KMS-11 (cell line): ENCODE data around the gene HIF1AN.

Experiments used
- H2AFZ ChIP-seq: fragments of 200-600 bp; sonication (generic); 2 replicates; pipeline ENCODE4 v1.6.1; 2016; ENCODE audit warnings: antibody characterized with exemption, mixed run types, low read depth
- H3K27ac ChIP-seq: fragments of 200-600 bp; sonication (generic); 2 replicates; pipeline ENCODE4 v1.6.1; 2016; ENCODE audit warnings: mild to moderate bottlenecking, mixed run types
- H3K27me3 ChIP-seq: fragments of 200-600 bp; sonication (generic); 2 replicates; pipeline ENCODE4 v1.6.1; 2017; ENCODE audit warnings: mild to moderate bottlenecking, low read depth, mixed run types, moderate library complexity; ENCODE audit not compliant: insufficient read depth
- H3K36me3 ChIP-seq: fragments of 200-600 bp; sonication (generic); 2 replicates; pipeline ENCODE4 v1.6.1; 2017; ENCODE audit warnings: mild to moderate bottlenecking, mixed run types; ENCODE audit not compliant: insufficient read depth
- H3K4me1 ChIP-seq: fragments of 200-600 bp; sonication (generic); 2 replicates; pipeline ENCODE4 v1.6.1; 2016; ENCODE audit warnings: mild to moderate bottlenecking, low read depth, mixed run types; ENCODE audit not compliant: poor library complexity, severe bottlenecking
- H3K4me2 ChIP-seq: fragments of 200-600 bp; sonication (generic); 2 replicates; pipeline ENCODE4 v1.7.0; 2016; ENCODE audit warnings: mild to moderate bottlenecking, mixed run types
- H3K4me3 ChIP-seq: fragments of 200-600 bp; sonication (generic); IDR thresholded peaks from 2 replicates; pipeline ENCODE4 v1.6.1; 2017; ENCODE audit warnings: low read depth, low read length, mixed read lengths; ENCODE audit not compliant: insufficient read depth
- H3K79me2 ChIP-seq: fragments of 200-600 bp; sonication (generic); 2 replicates; pipeline ENCODE4 v1.6.1; 2016; ENCODE audit warnings: low read depth, mixed run types; ENCODE audit not compliant: insufficient read depth
- H3K9ac ChIP-seq: fragments of 200-600 bp; sonication (generic); 2 replicates; pipeline ENCODE4 v1.6.1; 2016; ENCODE audit warnings: mild to moderate bottlenecking, mixed run types
- H4K20me1 ChIP-seq: fragments of 200-600 bp; sonication (generic); 2 replicates; pipeline ENCODE4 v1.6.1; 2016; ENCODE audit warnings: mild to moderate bottlenecking, mixed run types; ENCODE audit not compliant: insufficient read depth
- CTCF ChIP-seq: fragments of 200-600 bp; sonication (generic); conservative IDR thresholded peaks from 2 replicates; pipeline ENCODE4 v1.6.1; 2017; ENCODE audit warnings: low read depth, mild to moderate bottlenecking, antibody characterized with exemption, low read length, moderate library complexity, mixed read lengths

The HIF1AN gene

GRCh38 chr10:100535715-100536353 lies at the start of gene HIF1AN:
Gene HIF1AN (plus strand): TSS chr10:100535943. CDS start chr10:100535959, 16 bp downstream.
- Histone ChIP-seq H3K36me3 (peaks cover 5% of the 10 kb centered on the region; the same call in 1 of the 2 replicates), H3K9ac (peak within 1 kb of the TSS; percentile 40; the same call in 1 of the 2 replicates), H4K20me1 (no peaks in the 10 kb centered on the region), H3K4me1 (peaks cover 52% of the 10 kb centered on the region), H3K27me3 (no peaks in the 10 kb centered on the region), H2AFZ (peak within 1 kb of the TSS; percentile 77), H3K4me3 (no peak within 1 kb of the TSS), H3K27ac (no peak within 1 kb of the TSS), H3K79me2 (peaks cover 13% of the 10 kb centered on the region; the same call in 1 of the 2 replicates), H3K4me2 (peak within 1 kb of the TSS; percentile 96)
- peak; percentile 79 for TF ChIP-seq CTCF

DNA sequence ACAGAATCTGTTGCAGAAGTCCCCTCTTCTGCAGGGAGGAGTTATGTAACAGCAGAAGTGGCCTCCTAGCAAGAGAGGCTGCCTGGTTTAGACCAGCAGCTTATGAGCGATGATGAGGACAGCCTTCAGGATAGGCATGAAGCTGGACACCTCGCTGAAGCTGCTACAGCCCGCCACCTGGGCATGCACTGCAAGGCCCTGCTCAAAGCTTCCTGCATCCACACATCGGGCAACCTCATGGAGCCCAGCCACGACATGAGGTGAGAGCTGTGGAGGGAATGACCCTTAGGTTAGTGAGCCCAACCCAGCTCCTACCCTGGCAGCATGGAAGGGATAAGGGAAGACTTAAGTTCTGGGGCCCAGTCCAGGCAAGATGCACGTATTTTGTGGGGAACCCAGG lies 48.2 kb upstream of the HIF1AN start:
- H3K36me3 ChIP-seq = no peaks in the 10 kb centered on the region
- H2AFZ ChIP-seq = no peak overlapping the region
- H3K4me3 ChIP-seq = no peak overlapping the region
- H3K79me2 ChIP-seq = no peaks in the 10 kb centered on the region
- H3K27me3 ChIP-seq = no peaks in the 10 kb centered on the region
- no peak overlapping the region for H3K4me2 ChIP-seq
- H4K20me1 ChIP-seq = no peaks in the 10 kb centered on the region
- H3K27ac ChIP-seq = no peak overlapping the region
- TF ChIP-seq CTCF = no peak
- no peak overlapping the region for H3K9ac ChIP-seq
- peaks cover 6% of the 10 kb centered on the region for H3K4me1 ChIP-seq

- Histone ChIP-seq H3K9ac (no peak overlapping the region), H3K4me2 (no peak overlapping the region), H3K79me2 (no peaks in the 10 kb centered on the region), H3K27me3 (no peaks in the 10 kb centered on the region), H3K4me1 (no peaks in the 10 kb centered on the region), H3K36me3 (no peaks in the 10 kb centered on the region), H3K4me3 (no peak overlapping the region), H4K20me1 (no peaks in the 10 kb centered on the region), H2AFZ (no peak overlapping the region), H3K27ac (no peak overlapping the region)
- TF ChIP-seq CTCF = no peak
These were observed 46.3 kb upstream of the HIF1AN start for GRCh38 chr10:100489396-100489795.

- no peaks in the 10 kb centered on the region for H4K20me1 ChIP-seq
- no peaks in the 10 kb centered on the region for H3K79me2 ChIP-seq
- no peak overlapping the region for H2AFZ ChIP-seq
- no peak for TF ChIP-seq CTCF
- H3K9ac ChIP-seq = no peak overlapping the region
- no peaks in the 10 kb centered on the region for H3K27me3 ChIP-seq
- peaks cover 7% of the 10 kb centered on the region for H3K4me1 ChIP-seq
- H3K4me2 ChIP-seq = no peak overlapping the region
- no peak overlapping the region for H3K27ac ChIP-seq
- H3K36me3 ChIP-seq = no peaks in the 10 kb centered on the region
- no peak overlapping the region for H3K4me3 ChIP-seq
These were observed 45.2 kb upstream of the HIF1AN start for GRCh38 chr10:100490531-100490930.
